Ovary (tissue), 10 donors: Measurements from ENCODE around the gene DSP. TPM values are rescaled to one million over a fixed set of nuclear protein-coding genes. Genes with fewer than 3 reads are reported as not detected.

Experiments used
- DNase-seq, 5 donors: peaks; one replicate each; pipeline ENCODE4 v3.0.0-alpha.2; 2019 to 2020
- H3K27ac ChIP-seq, 2 donors: fragments of 200-600 bp; one replicate each; pipeline versions ENCODE4 v1.5.1 to v1.8.0; 2019 to 2022
- H3K27me3 ChIP-seq: fragments of 200-600 bp; one replicate; pipeline ENCODE4 v1.8.0; 2022
- H3K36me3 ChIP-seq: fragments of 200-600 bp; sonication (generic); one replicate; pipeline ENCODE4 v1.5.1; 2019
- H3K4me1 ChIP-seq: one replicate; pipeline ENCODE4 v1.8.1; 2013; ENCODE audit warnings: mild to moderate bottlenecking, moderate library complexity; ENCODE audit not compliant: insufficient read depth
- H3K4me3 ChIP-seq: fragments of 200-600 bp; sonication (generic); one replicate; pipeline ENCODE4 v1.5.1; 2017
- H3K9me3 ChIP-seq, 2 donors: fragments of 200-600 bp in 1 of 2; sonication (generic) in 1 of 2; one replicate each; pipeline versions ENCODE4 v1.5.1 to v1.8.1; 2013 to 2019; ENCODE audit warnings: mild to moderate bottlenecking in 1 of 2, moderate library complexity in 1 of 2
- CTCF ChIP-seq, 3 donors: fragments of 450-650 bp in 2 of 3; fragments of 200-600 bp in 1 of 3; IDR thresholded peaks; one replicate each; pipeline versions ENCODE4 v1.5.1 to v1.8.0; 2016 to 2022; ENCODE audit warnings: antibody characterized with exemption in 3 of 3, mild to moderate bottlenecking in 1 of 3
- EP300 ChIP-seq: sonication (generic); formaldehyde crosslinking; IDR thresholded peaks from one replicate; pipeline ENCODE4 v1.6.1; 2017; ENCODE audit warnings: antibody characterized with exemption
- POLR2A ChIP-seq: fragments of 450-650 bp; IDR thresholded peaks from one replicate; pipeline ENCODE4 v1.6.1; 2017; ENCODE audit warnings: antibody characterized with exemption, mild to moderate bottlenecking, moderate library complexity
- WGBS, 3 donors: extraction: QIAGEN DNeasy Blood & Tissue Kit in 1 of 3; methylation state at CpG; one replicate each; pipeline versions ENCODE4 v1.1.5 to v1.1.7; 2013 to 2017; 5-methylcytosine and 5-hydroxymethylcytosine counted together
- intact Hi-C, 4 donors: fragments of 100-400 bp; cut with DNase I; formaldehyde crosslinking; loops; one replicate each; pipeline versions ENCODE4 v1.11.0 to v1.15.1; 2022 to 2023
- long read RNA-seq, 3 donors: library from polyadenylated mRNA in 2 of 3; unstranded in 2 of 3; transcript quantifications; one replicate each; pipeline ENCODE4 v2.0.0 and lab custom pipeline, GENCODE V29; 2021 to 2026
- polyA plus RNA-seq, 2 donors: library from polyadenylated mRNA; stranded (reverse); fragments of 200-250 nt in 1 of 2; fragments of 350-450 nt in 1 of 2; fragmentation: Illumina TruSeq in 1 of 2; extraction: RNeasy Lipid Tissue Mini Kit (QIAGEN cat#74804) in 1 of 2; gene quantifications; one replicate each; pipeline ENCODE4 v1.2.3, GENCODE V29; 2013 to 2014
- total RNA-seq, 7 donors: library from RNA; depleted of rRNA in 2 of 7; stranded (reverse); fragments of >200 nt in 2 of 7; fragmentation: NEBNext Ultra II Directional in 3 of 7; extraction: Animal tissue kit (Norgen Biotek cat#: 25700) in 3 of 7; gene quantifications; one replicate each; pipeline versions ENCODE4 v1.1.0 to v1.2.4, GENCODE V29; 2016 to 2023
- donor health status: DM: no; HTN: no; CAD: no; lungs with moderate emphysema.
- donor health status: DM: no; HTN: no; CAD: no.
- donor health status: Bipolar disorder and iron deficiency.
- donor health status: DM: yes; HTN: yes; CAD: no.
- donor health status: DM: no; HTN: no; CAD: no.
- donor health status: DM: yes; HTN: yes; CAD: no.

DSP gene
- 10 to 100 TPM in 1 of 7 donors, 1 to 10 TPM in 6; 2.1 to 65.7 (median 6.7) TPM for total RNA-seq
- polyA plus RNA-seq: 10 to 100 TPM in 1 of 2 donors, 1 to 10 TPM in 1; 4.4 to 12.7 TPM
- long read RNA-seq, donor 1, full-length matches to known transcripts: 1 of 24 reads
- long read RNA-seq, donor 1, partial matches to known transcripts: 21 of 24 reads
- long read RNA-seq, donor 1, other reads (novel, unspliced or antisense): 2 of 24 reads
- long read RNA-seq, donor 2: 0 reads
- long read RNA-seq, donor 3, partial matches to known transcripts: 2 of 2 reads
- long read RNA-seq, donor 3, other reads (novel, unspliced or antisense): 0 of 2 reads

- H3K9me3 ChIP-seq: no peaks in the 10 kb centered on the region
- 0 to 1% (median 0%) methylated on average over 43 to 105 of the region's 105 CpGs for WGBS, 3 donors
- peak in 4 of 5 donors; percentile 10 to 38 (median 19) for DNase-seq
- no peaks in the 10 kb centered on the region for H3K27me3 ChIP-seq
- peak within 1 kb of the TSS; percentile 47 for H3K4me3 ChIP-seq
- TF ChIP-seq CTCF (IDR thresholded peaks at IDR 0.05) (no peak), EP300 (no peak), POLR2A (no peak)
- H3K36me3 ChIP-seq: no peaks in the 10 kb centered on the region
- H3K4me1 ChIP-seq: peaks cover 3% of the 10 kb centered on the region
- intact Hi-C loops: no loop called here
- H3K27ac ChIP-seq: no peak within 1 kb of the TSS
Measured at GRCh38 chr6:7541175-7542064, at the start of gene DSP. DSP (plus strand) TSS chr6:7541671; CDS start chr6:7541916, 245 bp downstream.

- DNase-seq: no peak
- no peak for TF ChIP-seq EP300
- no peak for TF ChIP-seq POLR2A
- no peak for TF ChIP-seq CTCF (IDR thresholded peaks at IDR 0.05)
- intact Hi-C loops: no loop called here
- H3K4me3 ChIP-seq: no peak overlapping the region
- peaks cover 0 to 5% of the 10 kb centered on the region in 2 donors for H3K9me3 ChIP-seq
- WGBS, 3 donors: 80 to 88% (median 82%) methylated on average over 2 of the region's 2 CpGs
- H3K27ac ChIP-seq: no peak overlapping the region
- H3K36me3 ChIP-seq: no peaks in the 10 kb centered on the region
- no peaks in the 10 kb centered on the region for H3K27me3 ChIP-seq
- no peaks in the 10 kb centered on the region for H3K4me1 ChIP-seq
Measured at GRCh38 chr6:7493866-7494265, 47.6 kb upstream of the DSP start.

- Histone ChIP-seq H3K27ac (no peak overlapping the region), H3K4me3 (no peak overlapping the region), H3K27me3 (no peaks in the 10 kb centered on the region), H3K36me3 (no peaks in the 10 kb centered on the region), H3K9me3 (peaks cover 0 to 5% of the 10 kb centered on the region in 2 donors), H3K4me1 (no peaks in the 10 kb centered on the region)
- intact Hi-C loops: no loop called here
- DNase-seq: no peak
- WGBS, 3 donors: 81 to 85% (median 84%) methylated on average over 7 of the region's 7 CpGs
- TF ChIP-seq POLR2A (no peak), CTCF (IDR thresholded peaks at IDR 0.05) (no peak), EP300 (no peak)
Measured at GRCh38 chr6:7494638-7495037, 46.8 kb upstream of the DSP start.

- TF ChIP-seq CTCF (IDR thresholded peaks at IDR 0.05): no peak
- no peak for TF ChIP-seq POLR2A
- no peak for TF ChIP-seq EP300
- Histone ChIP-seq H3K36me3 (no peaks in the 10 kb centered on the region), H3K9me3 (peaks cover 0 to 5% of the 10 kb centered on the region in 2 donors), H3K27me3 (no peaks in the 10 kb centered on the region), H3K4me3 (no peak overlapping the region), H3K27ac (no peak overlapping the region), H3K4me1 (no peaks in the 10 kb centered on the region)
- DNase-seq: no peak
- 64 to 72% (median 65%) methylated on average over 12 of the region's 12 CpGs for WGBS, 3 donors
- intact Hi-C loops: no loop called here
Measured at GRCh38 chr6:7496266-7496875, 45.1 kb upstream of the DSP start.
